Measurements from ENCODE around the gene CGRRF1.

- no peak for TF ChIP-seq TAF1 (IDR thresholded peaks at IDR 0.05; ENCODE audit: borderline replicate concordance, insufficient read depth, low read length)
- TF ChIP-seq SIN3A (IDR thresholded peaks at IDR 0.05; ENCODE audit: borderline replicate concordance, insufficient read depth, low read length): no peak
- TF ChIP-seq POLR2AphosphoS5 (IDR thresholded peaks at IDR 0.05; ENCODE audit: low read depth, low read length): no peak
- no peak for TF ChIP-seq REST (IDR thresholded peaks at IDR 0.05; ENCODE audit: insufficient read depth in 1 of 2, low read depth in 2 of 2, low read length in 2 of 2)
Measured at GRCh38 chr14:54475187-54475899, 34.4 kb upstream of the CGRRF1 start.

Measured in PFSK-1 (cell line).